Gastrocnemius medialis (tissue), 4 donors: ENCODE measurements around the gene AVP. TPM values are rescaled to one million over a fixed set of nuclear protein-coding genes. Genes with fewer than 3 reads are reported as not detected.
A peak's percentile ranks its signal among the peaks of the same experiment; 100 is the strongest.

Source experiments
- ATAC-seq, 2 donors: fragments of 150-250 bp; one replicate each; pipeline ENCODE4 v1.9.1; 2016
- DNase-seq, 2 donors: peaks; one replicate each; pipeline ENCODE4 v3.0.0-alpha.2; 2019
- H3K27ac ChIP-seq, 4 donors: fragments of 200-600 bp; sonication (generic); 1 replicate in 1 of 4; 2 replicates in 3 of 4; pipeline ENCODE4 v1.5.1; 2016 to 2018; ENCODE audit warnings: mild to moderate bottlenecking in 2 of 4, moderate library complexity in 1 of 4
- H3K27me3 ChIP-seq, 3 donors: fragments of 200-600 bp; sonication (generic) in 2 of 3; 1 replicate in 1 of 3; 2 replicates in 2 of 3; pipeline versions ENCODE4 v1.5.1 to v1.6.0; 2016 to 2019; ENCODE audit warnings: mild to moderate bottlenecking in 1 of 3, moderate library complexity in 1 of 3
- H3K36me3 ChIP-seq, 2 donors: fragments of 200-600 bp; sonication (generic) in 1 of 2; one replicate each; pipeline ENCODE4 v1.5.1; 2017 to 2018
- H3K4me1 ChIP-seq, 2 donors: fragments of 200-600 bp; sonication (generic) in 1 of 2; one replicate each; pipeline ENCODE4 v1.5.1; 2016 to 2017; ENCODE audit warnings: mild to moderate bottlenecking in 2 of 2
- H3K4me3 ChIP-seq, 4 donors: fragments of 200-600 bp; sonication (generic) in 3 of 4; 1 replicate in 1 of 4; 2 replicates in 3 of 4; pipeline ENCODE4 v1.5.1; 2016 to 2019; ENCODE audit warnings: mild to moderate bottlenecking in 2 of 4
- H3K9me3 ChIP-seq, 3 donors: fragments of 200-600 bp; sonication (generic) in 2 of 3; 1 replicate in 1 of 3; 2 replicates in 2 of 3; pipeline ENCODE4 v1.5.1; 2016 to 2019
- CTCF ChIP-seq, 5 experiments: fragments of 450-650 bp in 3 of 5; fragments of 200-600 bp in 2 of 5; sonication (generic) in 2 of 5; IDR thresholded peaks in 4 of 5; conservative IDR thresholded peaks in 1 of 5; 1 replicate in 4 of 5; 2 replicates in 1 of 5; pipeline ENCODE4 v1.5.1; 2016 to 2019; ENCODE audit warnings: antibody characterized with exemption in 5 of 5, mild to moderate bottlenecking in 3 of 5, moderate library complexity in 3 of 5
- POLR2A ChIP-seq, 2 donors: fragments of 450-650 bp; IDR thresholded peaks; one replicate each; pipeline ENCODE4 v1.6.1; 2017; ENCODE audit warnings: antibody characterized with exemption in 2 of 2, mild to moderate bottlenecking in 2 of 2, moderate library complexity in 2 of 2
- in situ Hi-C, 4 donors: fragments of 200-750 bp; cut with MboI; loops; one replicate each; pipeline versions ENCODE4 v1.15.0 to v1.8.0; 2017; ENCODE audit warnings: low sequenced_read_pairs in 4 of 4
- intact Hi-C: fragments of 100-400 bp; cut with DNase I; formaldehyde crosslinking; loops from one replicate; pipeline ENCODE4 v1.15.1; 2023; ENCODE audit warnings: low total_unique reads
- total RNA-seq, 4 donors: library from RNA; depleted of rRNA; stranded (reverse); fragments of >200 nt; gene quantifications; one replicate each; pipeline versions ENCODE4 v1.1.0 to v1.2.3, GENCODE V29; 2016

Gene AVP
- total RNA-seq, 4 donors from 2014 or later, result not detected

- Histone ChIP-seq H3K36me3 (peaks cover 0 to 34% of the 10 kb centered on the region in 2 donors), H3K4me1 (peaks cover 0 to 15% of the 10 kb centered on the region in 2 donors), H3K27me3 (no peaks in the 10 kb centered on the region), H3K9me3 (no peaks in the 10 kb centered on the region), H3K27ac (no peak overlapping the region), H3K4me3 (no peak overlapping the region)
- intact Hi-C loops (no loop called here), in situ Hi-C loops (loop anchor here in 1 of 4 donors (5.0 kb wide), 1 partner anchor 49 kb away; no protein-coding TSS in a partner anchor)
- DNase-seq (no peak), ATAC-seq (no peak)
- TF ChIP-seq POLR2A (IDR thresholded peaks at IDR 0.05) (no peak), CTCF (IDR thresholded peaks at IDR 0.05 in 4 of 5, conservative IDR thresholded peaks at IDR 0.05 in 1 of 5) (no peak)
Measured at GRCh38 chr20:3106185-3106584, 21.7 kb upstream of the AVP start.

- no peak overlapping the region for H3K27ac ChIP-seq
- no peak for DNase-seq
- H3K4me3 ChIP-seq, result no peak overlapping the region
- TF ChIP-seq CTCF (IDR thresholded peaks at IDR 0.05 in 4 of 5, conservative IDR thresholded peaks at IDR 0.05 in 1 of 5) (no peak), POLR2A (IDR thresholded peaks at IDR 0.05) (no peak)
- no peaks in the 10 kb centered on the region for H3K9me3 ChIP-seq
- ATAC-seq, result no peak
- H3K27me3 ChIP-seq, result no peaks in the 10 kb centered on the region
- peaks cover 0 to 15% of the 10 kb centered on the region in 2 donors for H3K4me1 ChIP-seq
- H3K36me3 ChIP-seq, result peaks cover 0 to 34% of the 10 kb centered on the region in 2 donors
- intact Hi-C loops (no loop called here), in situ Hi-C loops (loop anchor here in 1 of 4 donors (5.0 kb wide), 1 partner anchor 48 kb away; no protein-coding TSS in a partner anchor)
Measured at GRCh38 chr20:3105256-3106137, 21.0 kb upstream of the AVP start.

- peaks cover 0 to 15% of the 10 kb centered on the region in 2 donors for H3K4me1 ChIP-seq
- no peak overlapping the region for H3K27ac ChIP-seq
- no peak overlapping the region for H3K4me3 ChIP-seq
- intact Hi-C loops, result no loop called here
- in situ Hi-C loops, result no loop called here
- H3K36me3 ChIP-seq, result peaks cover 0 to 19% of the 10 kb centered on the region in 2 donors
- no peaks in the 10 kb centered on the region for H3K27me3 ChIP-seq
- no peak for TF ChIP-seq CTCF (IDR thresholded peaks at IDR 0.05 in 4 of 5, conservative IDR thresholded peaks at IDR 0.05 in 1 of 5)
- TF ChIP-seq POLR2A (IDR thresholded peaks at IDR 0.05), result no peak
- no peak for ATAC-seq
- H3K9me3 ChIP-seq, result no peaks in the 10 kb centered on the region
- DNase-seq, result no peak
Measured at GRCh38 chr20:3103369-3104032, 19.0 kb upstream of the AVP start.

GRCh38 chr20:3102575-3103368 is 18.2 kb upstream of the AVP start:
- in situ Hi-C loops (no loop called here), intact Hi-C loops (no loop called here)
- peak; percentile 41 to 53 for ATAC-seq
- Histone ChIP-seq H3K9me3 (no peaks in the 10 kb centered on the region), H3K36me3 (peaks cover 0 to 12% of the 10 kb centered on the region in 2 donors), H3K4me3 (no peak overlapping the region), H3K27ac (no peak overlapping the region), H3K4me1 (peaks cover 0 to 15% of the 10 kb centered on the region in 2 donors), H3K27me3 (no peaks in the 10 kb centered on the region)
- no peak for TF ChIP-seq CTCF (IDR thresholded peaks at IDR 0.05 in 4 of 5, conservative IDR thresholded peaks at IDR 0.05 in 1 of 5)
- TF ChIP-seq POLR2A (IDR thresholded peaks at IDR 0.05), result no peak
- DNase-seq, result no peak
